ENCODE data around the gene MOGAT2. TPM values are rescaled to one million over a fixed set of nuclear protein-coding genes. Genes with fewer than 3 reads are reported as not detected.

The MOGAT2 gene
- total and polyA plus RNA-seq, 2 of the 13 experiments (the other 11 are each of a cell fraction or from before 2014, with no cell fraction given) = 27.2 to 27.8 TPM

DNA sequence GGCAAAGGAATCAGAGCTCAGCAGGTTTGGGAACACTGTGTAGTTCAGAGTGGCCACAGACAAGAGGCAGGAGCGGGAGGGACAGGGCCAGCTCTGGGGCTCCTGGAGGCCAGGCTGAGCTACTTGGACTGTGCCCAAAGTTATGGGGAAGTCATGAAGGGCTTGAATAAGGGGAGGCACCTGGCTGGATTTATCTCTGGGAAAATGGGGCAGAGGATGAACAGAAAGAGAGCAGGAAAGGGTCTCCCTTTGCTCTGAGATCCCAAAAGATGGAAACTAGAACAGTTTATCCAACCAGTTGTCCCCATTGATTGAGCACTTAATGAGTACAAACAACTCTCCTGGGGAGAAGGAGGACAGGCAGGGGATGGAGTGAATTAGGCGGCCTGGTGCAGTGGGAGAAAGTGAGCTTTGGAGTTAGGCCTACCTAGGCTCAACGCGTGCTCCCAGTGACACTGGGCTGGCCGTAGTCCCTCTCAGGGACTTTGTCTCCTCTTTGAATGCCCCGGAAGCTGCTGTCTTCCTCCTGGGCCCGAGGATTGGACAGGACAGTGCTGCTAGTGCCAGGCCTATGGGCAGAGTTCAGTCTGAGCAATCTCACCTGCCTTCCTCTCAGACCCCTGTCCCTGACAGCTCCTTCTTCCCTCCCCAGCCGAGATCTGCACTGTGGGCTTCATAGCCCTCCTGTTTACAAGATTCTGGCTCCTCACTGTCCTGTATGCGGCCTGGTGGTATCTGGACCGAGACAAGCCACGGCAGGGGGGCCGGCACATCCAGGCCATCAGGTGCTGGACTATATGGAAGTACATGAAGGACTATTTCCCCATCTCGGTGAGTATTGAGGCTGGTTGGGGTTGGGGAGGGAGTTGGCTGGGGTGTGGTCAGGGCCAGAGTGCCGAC lies 2.0 kb downstream of the MOGAT2 start (continued):
- TF ChIP-seq REXO4 (CRISPR knock-in tag; IDR thresholded peaks at IDR 0.05; ENCODE audit: borderline replicate concordance) (no peak), PAF1 (CRISPR knock-in tag; IDR thresholded peaks at IDR 0.05) (no peak), SMAD9 (CRISPR knock-in tag; IDR thresholded peaks at IDR 0.05) (no peak; the same call in 1 of the 2 replicates), ZBTB38 (CRISPR knock-in tag; IDR thresholded peaks at IDR 0.05) (peak; percentile 16; the same call in 1 of the 2 replicates), ZNF570 (CRISPR knock-in tag; IDR thresholded peaks at IDR 0.05; ENCODE audit: borderline replicate concordance) (no peak), HNRNPK (IDR thresholded peaks at IDR 0.05; ENCODE audit: low read depth, low read length, poor library complexity, severe bottlenecking) (no peak), ZNF292 (CRISPR knock-in tag; IDR thresholded peaks at IDR 0.05; ENCODE audit: borderline replicate concordance, low read depth) (peak; percentile 84), ZMAT3 (CRISPR knock-in tag; conservative IDR thresholded peaks at IDR 0.05) (peak; percentile 29; the same call in 1 of the 2 replicates), BRF2 (CRISPR knock-in tag; IDR thresholded peaks at IDR 0.05) (no peak), CC2D1A (CRISPR knock-in tag; IDR thresholded peaks at IDR 0.05) (no peak), TCF7 (IDR thresholded peaks at IDR 0.05; ENCODE audit: low read depth) (no peak), ZNF12 (CRISPR knock-in tag; IDR thresholded peaks at IDR 0.05) (no peak; the same call in 1 of the 2 replicates), KLF6 (CRISPR knock-in tag; IDR thresholded peaks at IDR 0.05) (0 out of 2 replicates have a peak, but pooled peaks have one; percentile 62), ZNF138 (CRISPR knock-in tag; IDR thresholded peaks at IDR 0.05; ENCODE audit: low read depth) (0 out of 2 replicates have a peak, but pooled peaks have one; percentile 28)
- TF ChIP-seq, protein P1, sequence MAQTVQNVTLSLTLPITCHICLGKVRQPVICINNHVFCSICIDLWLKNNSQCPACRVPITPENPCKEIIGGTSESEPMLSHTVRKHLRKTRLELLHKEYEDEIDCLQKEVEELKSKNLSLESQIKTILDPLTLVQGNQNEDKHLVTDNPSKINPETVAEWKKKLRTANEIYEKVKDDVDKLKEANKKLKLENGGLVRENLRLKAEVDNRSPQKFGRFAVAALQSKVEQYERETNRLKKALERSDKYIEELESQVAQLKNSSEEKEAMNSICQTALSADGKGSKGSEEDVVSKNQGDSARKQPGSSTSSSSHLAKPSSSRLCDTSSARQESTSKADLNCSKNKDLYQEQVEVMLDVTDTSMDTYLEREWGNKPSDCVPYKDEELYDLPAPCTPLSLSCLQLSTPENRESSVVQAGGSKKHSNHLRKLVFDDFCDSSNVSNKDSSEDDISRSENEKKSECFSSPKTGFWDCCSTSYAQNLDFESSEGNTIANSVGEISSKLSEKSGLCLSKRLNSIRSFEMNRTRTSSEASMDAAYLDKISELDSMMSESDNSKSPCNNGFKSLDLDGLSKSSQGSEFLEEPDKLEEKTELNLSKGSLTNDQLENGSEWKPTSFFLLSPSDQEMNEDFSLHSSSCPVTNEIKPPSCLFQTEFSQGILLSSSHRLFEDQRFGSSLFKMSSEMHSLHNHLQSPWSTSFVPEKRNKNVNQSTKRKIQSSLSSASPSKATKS (CRISPR knock-in tag; IDR thresholded peaks at IDR 0.05) = no peak
- TF ChIP-seq, protein P2, sequence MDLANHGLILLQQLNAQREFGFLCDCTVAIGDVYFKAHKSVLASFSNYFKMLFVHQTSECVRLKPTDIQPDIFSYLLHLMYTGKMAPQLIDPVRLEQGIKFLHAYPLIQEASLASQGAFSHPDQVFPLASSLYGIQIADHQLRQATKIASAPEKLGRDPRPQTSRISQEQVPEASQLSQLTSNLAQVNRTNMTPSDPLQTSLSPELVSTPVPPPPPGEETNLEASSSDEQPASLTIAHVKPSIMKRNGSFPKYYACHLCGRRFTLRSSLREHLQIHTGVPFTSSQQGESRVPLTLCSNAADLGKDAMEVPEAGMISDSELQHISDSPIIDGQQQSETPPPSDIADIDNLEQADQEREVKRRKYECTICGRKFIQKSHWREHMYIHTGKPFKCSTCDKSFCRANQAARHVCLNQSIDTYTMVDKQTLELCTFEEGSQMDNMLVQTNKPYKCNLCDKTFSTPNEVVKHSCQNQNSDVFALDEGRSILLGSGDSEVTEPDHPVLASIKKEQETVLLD (CRISPR knock-in tag; IDR thresholded peaks at IDR 0.05; ENCODE audit: low read depth) = no peak
- TF ChIP-seq, protein P3, sequence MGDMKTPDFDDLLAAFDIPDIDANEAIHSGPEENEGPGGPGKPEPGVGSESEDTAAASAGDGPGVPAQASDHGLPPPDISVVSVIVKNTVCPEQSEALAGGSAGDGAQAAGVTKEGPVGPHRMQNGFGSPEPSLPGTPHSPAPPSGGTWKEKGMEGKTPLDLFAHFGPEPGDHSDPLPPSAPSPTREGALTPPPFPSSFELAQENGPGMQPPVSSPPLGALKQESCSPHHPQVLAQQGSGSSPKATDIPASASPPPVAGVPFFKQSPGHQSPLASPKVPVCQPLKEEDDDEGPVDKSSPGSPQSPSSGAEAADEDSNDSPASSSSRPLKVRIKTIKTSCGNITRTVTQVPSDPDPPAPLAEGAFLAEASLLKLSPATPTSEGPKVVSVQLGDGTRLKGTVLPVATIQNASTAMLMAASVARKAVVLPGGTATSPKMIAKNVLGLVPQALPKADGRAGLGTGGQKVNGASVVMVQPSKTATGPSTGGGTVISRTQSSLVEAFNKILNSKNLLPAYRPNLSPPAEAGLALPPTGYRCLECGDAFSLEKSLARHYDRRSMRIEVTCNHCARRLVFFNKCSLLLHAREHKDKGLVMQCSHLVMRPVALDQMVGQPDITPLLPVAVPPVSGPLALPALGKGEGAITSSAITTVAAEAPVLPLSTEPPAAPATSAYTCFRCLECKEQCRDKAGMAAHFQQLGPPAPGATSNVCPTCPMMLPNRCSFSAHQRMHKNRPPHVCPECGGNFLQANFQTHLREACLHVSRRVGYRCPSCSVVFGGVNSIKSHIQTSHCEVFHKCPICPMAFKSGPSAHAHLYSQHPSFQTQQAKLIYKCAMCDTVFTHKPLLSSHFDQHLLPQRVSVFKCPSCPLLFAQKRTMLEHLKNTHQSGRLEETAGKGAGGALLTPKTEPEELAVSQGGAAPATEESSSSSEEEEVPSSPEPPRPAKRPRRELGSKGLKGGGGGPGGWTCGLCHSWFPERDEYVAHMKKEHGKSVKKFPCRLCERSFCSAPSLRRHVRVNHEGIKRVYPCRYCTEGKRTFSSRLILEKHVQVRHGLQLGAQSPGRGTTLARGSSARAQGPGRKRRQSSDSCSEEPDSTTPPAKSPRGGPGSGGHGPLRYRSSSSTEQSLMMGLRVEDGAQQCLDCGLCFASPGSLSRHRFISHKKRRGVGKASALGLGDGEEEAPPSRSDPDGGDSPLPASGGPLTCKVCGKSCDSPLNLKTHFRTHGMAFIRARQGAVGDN (CRISPR knock-in tag; IDR thresholded peaks at IDR 0.05) = peak; percentile 98
